Smooth muscle cell (in vitro differentiated cells): Measurements from ENCODE around the gene WDR3. TPM values are rescaled to one million over a fixed set of nuclear protein-coding genes. Genes with fewer than 3 reads are reported as not detected.

Experiments
- DNase-seq: peaks from one replicate; lab custom pipeline; 2025; ENCODE audit not compliant: unreplicated experiment; lab: John Stamatoyannopoulos, UW
- H2AFZ ChIP-seq: fragments of 200-600 bp; sonication (generic); 2 replicates; pipeline ENCODE4 v1.6.0; 2016; ENCODE audit warnings: antibody characterized with exemption, low read depth, mild to moderate bottlenecking
- H3F3A ChIP-seq: fragments of 200-600 bp; sonication (generic); 2 replicates; pipeline ENCODE4 v1.6.0; 2017; ENCODE audit warnings: antibody characterized with exemption, low read depth
- H3K27ac ChIP-seq: fragments of 200-600 bp; sonication (generic); 2 replicates; pipeline ENCODE4 v1.5.1; 2016; ENCODE audit warnings: low read depth, mild to moderate bottlenecking
- H3K27me3 ChIP-seq: fragments of 200-600 bp; sonication (generic); 2 replicates; pipeline ENCODE4 v1.6.1; 2016; ENCODE audit warnings: low read depth, mild to moderate bottlenecking
- H3K36me3 ChIP-seq: fragments of 200-600 bp; sonication (generic); 2 replicates; pipeline ENCODE4 v1.5.1; 2016; ENCODE audit warnings: low read depth
- H3K4me1 ChIP-seq: fragments of 200-600 bp; sonication (generic); 2 replicates; pipeline ENCODE4 v1.5.1; 2016; ENCODE audit warnings: low read depth
- H3K4me2 ChIP-seq: fragments of 200-600 bp; sonication (generic); 2 replicates; pipeline ENCODE4 v1.6.0; 2016; ENCODE audit warnings: mild to moderate bottlenecking
- H3K4me3 ChIP-seq: fragments of 200-600 bp; sonication (generic); 2 replicates; pipeline ENCODE4 v1.5.1; 2016; ENCODE audit warnings: mild to moderate bottlenecking
- H3K79me2 ChIP-seq: fragments of 200-600 bp; sonication (generic); 2 replicates; pipeline ENCODE4 v1.6.0; 2016; ENCODE audit warnings: low read depth, mild to moderate bottlenecking
- H3K9ac ChIP-seq: fragments of 200-600 bp; sonication (generic); 2 replicates; pipeline ENCODE4 v1.6.0; 2016; ENCODE audit warnings: low read depth
- H3K9me3 ChIP-seq: fragments of 200-600 bp; sonication (generic); replicated peaks from 2 replicates; pipeline ENCODE4 v1.5.1; 2016; ENCODE audit warnings: low read depth
- H4K20me1 ChIP-seq: fragments of 200-600 bp; sonication (generic); 2 replicates; pipeline ENCODE4 v1.6.0; 2016; ENCODE audit warnings: low read depth
- WGBS: methylation state at CpG from one replicate; pipeline ENCODE4 v1.1.7; 2016; ENCODE audit warnings: low lambda C conversion rate; 5-methylcytosine and 5-hydroxymethylcytosine counted together
- polyA plus RNA-seq: library from polyadenylated mRNA; unstranded; fragments of >200 nt; fragmentation: Nextera tagmentation; extraction: Ambion mirVana; gene quantifications from 2 replicates; pipeline ENCODE4 v1.2.1, GENCODE V29; 2016
- total RNA-seq: library from RNA; depleted of rRNA; stranded (reverse); fragments of >200 nt; gene quantifications from 2 replicates; pipeline ENCODE4 v1.2.3, GENCODE V29; 2014
- TF ChIP-seq, protein P1 (sequence below): fragments of 200-600 bp; sonication (generic); IDR thresholded peaks from 2 replicates; pipeline ENCODE4 v1.5.1; 2017; ENCODE audit warnings: borderline replicate concordance, mild to moderate bottlenecking, antibody characterized with exemption; ENCODE audit not compliant: insufficient read depth, poor library complexity, severe bottlenecking

The WDR3 gene
- total and polyA plus RNA-seq, 2 experiments from 2014 or later, result 13.4 to 19.7 TPM

DNA sequence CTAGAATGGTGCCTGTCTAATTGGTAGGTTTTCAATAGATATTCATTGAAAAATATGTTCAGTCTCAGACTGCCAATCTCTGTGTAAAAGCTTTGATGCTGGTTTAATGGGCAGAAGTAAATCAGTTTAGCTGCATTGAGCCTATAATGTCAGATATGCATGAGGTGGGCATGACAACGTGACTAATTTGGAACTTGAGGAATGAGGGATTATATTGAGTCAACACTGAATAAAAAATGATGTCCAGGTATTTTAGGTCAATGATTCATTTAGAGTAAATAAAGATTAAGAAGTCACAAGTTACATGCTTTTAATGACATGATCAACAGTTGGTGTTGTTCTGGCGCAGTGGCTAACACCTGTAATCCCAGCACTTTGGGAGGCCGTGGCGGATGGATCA lies 3.0 kb downstream of the WDR3 start:
- DNase-seq, result no peak
- TF ChIP-seq, protein P1, sequence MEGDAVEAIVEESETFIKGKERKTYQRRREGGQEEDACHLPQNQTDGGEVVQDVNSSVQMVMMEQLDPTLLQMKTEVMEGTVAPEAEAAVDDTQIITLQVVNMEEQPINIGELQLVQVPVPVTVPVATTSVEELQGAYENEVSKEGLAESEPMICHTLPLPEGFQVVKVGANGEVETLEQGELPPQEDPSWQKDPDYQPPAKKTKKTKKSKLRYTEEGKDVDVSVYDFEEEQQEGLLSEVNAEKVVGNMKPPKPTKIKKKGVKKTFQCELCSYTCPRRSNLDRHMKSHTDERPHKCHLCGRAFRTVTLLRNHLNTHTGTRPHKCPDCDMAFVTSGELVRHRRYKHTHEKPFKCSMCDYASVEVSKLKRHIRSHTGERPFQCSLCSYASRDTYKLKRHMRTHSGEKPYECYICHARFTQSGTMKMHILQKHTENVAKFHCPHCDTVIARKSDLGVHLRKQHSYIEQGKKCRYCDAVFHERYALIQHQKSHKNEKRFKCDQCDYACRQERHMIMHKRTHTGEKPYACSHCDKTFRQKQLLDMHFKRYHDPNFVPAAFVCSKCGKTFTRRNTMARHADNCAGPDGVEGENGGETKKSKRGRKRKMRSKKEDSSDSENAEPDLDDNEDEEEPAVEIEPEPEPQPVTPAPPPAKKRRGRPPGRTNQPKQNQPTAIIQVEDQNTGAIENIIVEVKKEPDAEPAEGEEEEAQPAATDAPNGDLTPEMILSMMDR, result no peak
- Histone ChIP-seq H3K9ac (no peak overlapping the region), H2AFZ (no peak overlapping the region), H3K4me1 (peaks cover 19% of the 10 kb centered on the region), H3K4me2 (no peak overlapping the region), H3F3A (no peaks in the 10 kb centered on the region), H3K36me3 (peaks cover 16% of the 10 kb centered on the region), H3K27me3 (no peaks in the 10 kb centered on the region), H3K79me2 (peaks cover 48% of the 10 kb centered on the region), H3K4me3 (no peak overlapping the region), H3K9me3 (no peaks in the 10 kb centered on the region), H3K27ac (no peak overlapping the region), H4K20me1 (peaks cover 14% of the 10 kb centered on the region)
- WGBS, result 100% methylated on average over 4 of the region's 4 CpGs

DNA sequence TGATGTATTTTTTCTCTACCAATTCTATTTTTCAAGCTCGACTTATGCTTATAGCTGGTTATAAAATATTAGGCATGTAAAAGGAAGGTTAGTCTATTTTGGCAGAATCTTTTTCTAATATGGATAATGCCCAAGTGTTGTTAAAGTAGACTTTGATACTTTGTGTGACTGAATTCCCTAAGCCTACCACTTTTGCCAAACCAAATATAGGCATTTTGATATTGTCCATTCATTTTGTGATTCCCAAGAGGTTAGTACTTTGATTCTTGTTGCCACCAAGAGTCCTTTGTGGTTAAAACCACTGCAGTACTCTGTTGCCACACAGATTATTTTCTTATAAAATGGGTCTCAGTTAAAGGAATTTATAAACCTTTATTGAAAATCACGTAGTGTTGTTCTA lies 4.2 kb downstream of the WDR3 start:
- no peak overlapping the region for H2AFZ ChIP-seq
- peaks cover 9% of the 10 kb centered on the region for H3K4me1 ChIP-seq
- H4K20me1 ChIP-seq, result peaks cover 6% of the 10 kb centered on the region
- no peaks in the 10 kb centered on the region for H3K9me3 ChIP-seq
- no peak overlapping the region for H3K27ac ChIP-seq
- H3K4me3 ChIP-seq, result no peak overlapping the region
- H3K4me2 ChIP-seq, result no peak overlapping the region
- no peaks in the 10 kb centered on the region for H3F3A ChIP-seq
- no peak for DNase-seq
- peaks cover 25% of the 10 kb centered on the region for H3K36me3 ChIP-seq
- no peaks in the 10 kb centered on the region for H3K27me3 ChIP-seq
- no peak overlapping the region for H3K9ac ChIP-seq
- TF ChIP-seq, protein P1, result no peak
- 97% methylated on average over 2 of the region's 2 CpGs for WGBS
- H3K79me2 ChIP-seq, result peaks cover 37% of the 10 kb centered on the region

DNA sequence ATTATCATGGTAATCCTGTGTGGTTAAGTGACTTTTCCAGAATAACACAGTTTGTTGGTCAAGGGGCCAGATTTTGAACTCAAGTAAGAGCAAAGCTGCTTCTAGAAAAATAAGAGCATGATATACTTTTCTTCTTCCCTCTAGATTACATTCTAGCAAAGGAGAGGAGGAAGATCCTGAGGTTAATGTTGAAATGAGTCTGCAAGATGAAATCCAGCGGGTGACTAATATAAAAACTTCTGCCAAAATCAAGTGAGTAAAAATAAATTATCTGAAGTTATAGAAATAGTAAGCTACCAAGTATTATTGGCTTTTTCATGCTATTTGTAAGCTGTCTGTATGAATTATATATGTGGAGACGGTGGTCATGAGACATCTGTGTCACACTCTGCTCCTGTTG lies 12.8 kb downstream of the WDR3 start:
- H3K4me2 ChIP-seq, result no peak overlapping the region
- DNase-seq, result no peak
- peaks cover 75% of the 10 kb centered on the region for H3K36me3 ChIP-seq
- WGBS, result 98% methylated on average over 2 of the region's 2 CpGs
- H3K4me3 ChIP-seq, result no peak overlapping the region
- H3K9ac ChIP-seq, result no peak overlapping the region
- H3F3A ChIP-seq, result no peaks in the 10 kb centered on the region
- H3K9me3 ChIP-seq, result no peaks in the 10 kb centered on the region
- no peak overlapping the region for H3K27ac ChIP-seq
- TF ChIP-seq, protein P1, result no peak
- no peaks in the 10 kb centered on the region for H3K27me3 ChIP-seq
- H3K4me1 ChIP-seq, result no peaks in the 10 kb centered on the region
- H2AFZ ChIP-seq, result no peak overlapping the region
- H4K20me1 ChIP-seq, result no peaks in the 10 kb centered on the region
- H3K79me2 ChIP-seq, result no peaks in the 10 kb centered on the region

DNA sequence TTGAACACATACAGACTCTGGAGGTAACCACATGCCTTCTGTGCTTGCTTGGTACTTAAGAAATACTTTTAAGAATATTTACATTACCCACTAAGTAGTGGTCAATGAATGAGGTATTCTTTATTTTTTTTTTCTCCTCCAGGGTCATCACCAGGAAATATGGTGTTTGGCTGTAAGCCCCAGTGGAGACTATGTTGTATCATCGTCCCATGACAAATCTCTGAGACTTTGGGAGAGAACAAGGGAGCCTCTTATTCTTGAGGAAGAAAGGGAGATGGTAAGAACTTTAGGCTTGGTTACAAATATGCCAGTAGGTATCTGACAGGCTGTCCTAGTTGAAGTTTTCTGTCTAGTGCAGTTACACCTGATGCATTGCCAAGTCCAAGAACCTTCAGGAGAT lies 22.8 kb downstream of the WDR3 start:
- no peaks in the 10 kb centered on the region for H3K4me1 ChIP-seq
- H3K36me3 ChIP-seq, result peaks cover 62% of the 10 kb centered on the region
- no peak for DNase-seq
- H3K4me3 ChIP-seq, result no peak overlapping the region
- no peak overlapping the region for H3K27ac ChIP-seq
- H3K4me2 ChIP-seq, result no peak overlapping the region
- no peaks in the 10 kb centered on the region for H3K27me3 ChIP-seq
- no peaks in the 10 kb centered on the region for H4K20me1 ChIP-seq
- no peaks in the 10 kb centered on the region for H3K79me2 ChIP-seq
- WGBS, result 93% methylated on average over 1 of the region's 1 CpG
- no peaks in the 10 kb centered on the region for H3K9me3 ChIP-seq
- no peak overlapping the region for H3K9ac ChIP-seq
- H3F3A ChIP-seq, result no peaks in the 10 kb centered on the region
- TF ChIP-seq, protein P1, result no peak
- no peak overlapping the region for H2AFZ ChIP-seq
